ENCODE measurements around the gene TMEM131. TPM values are rescaled to one million over a fixed set of nuclear protein-coding genes. Genes with fewer than 3 reads are reported as not detected.
"Not testable (repeated sequence)": the region's sequence is repeated elsewhere in the genome, so short reads cannot be mapped to it uniquely, and the experiment has no call there.

The TMEM131 gene
- total RNA-seq, 2 donors from 2014 or later = 29.0 to 31.7 TPM

- Mint-ChIP-seq H3K9me3 (no peaks in the 10 kb centered on the region), H3K36me3 (peaks cover 27 to 74% of the 10 kb centered on the region in 2 donors), H3K27ac (peak overlapping the region; percentile 87 to 98)
- DNase-seq (ENCODE audit: low spot score in 2 of 2) (no peak), ATAC-seq (no peak)
Measured at GRCh38 chr2:97719362-97720155, 276.2 kb downstream of the TMEM131 start.

DNA sequence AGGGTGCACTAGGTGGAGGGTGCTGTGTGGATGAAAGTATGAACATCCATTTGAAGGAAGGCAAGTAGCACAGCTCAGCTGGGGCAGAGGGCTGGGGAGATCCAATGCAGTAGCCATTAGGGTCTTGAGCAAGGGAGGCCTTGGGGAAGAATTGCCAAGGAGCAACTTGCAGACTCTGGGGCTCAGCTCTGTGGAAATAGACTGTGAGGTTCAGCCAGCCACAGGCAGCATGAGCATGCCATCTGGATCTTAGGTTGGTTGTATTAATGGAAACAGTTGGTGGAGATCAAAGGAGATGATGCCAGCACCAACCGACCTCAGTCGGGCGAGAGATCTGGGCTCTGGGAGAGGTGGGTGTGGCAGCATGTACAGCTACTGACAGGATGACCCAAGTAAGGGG is 276.8 kb downstream of the TMEM131 start:
- no peak for DNase-seq (ENCODE audit: low spot score in 2 of 2)
- Mint-ChIP-seq H3K36me3 (peaks cover 30 to 74% of the 10 kb centered on the region in 2 donors), H3K27ac (peak overlapping the region; percentile 87 to 98), H3K9me3 (no peaks in the 10 kb centered on the region)
- ATAC-seq = peak; percentile 12 to 17

- ATAC-seq (peak; percentile 65), DNase-seq (ENCODE audit: low spot score in 2 of 2) (peak; percentile 58 to 70)
- Mint-ChIP-seq H3K9me3 (no peaks in the 10 kb centered on the region), H3K27ac (peak overlapping the region; percentile 97 to 98), H3K36me3 (peaks cover 37 to 80% of the 10 kb centered on the region in 2 donors)
Measured at GRCh38 chr2:97718051-97718882, 277.5 kb downstream of the TMEM131 start.

DNA sequence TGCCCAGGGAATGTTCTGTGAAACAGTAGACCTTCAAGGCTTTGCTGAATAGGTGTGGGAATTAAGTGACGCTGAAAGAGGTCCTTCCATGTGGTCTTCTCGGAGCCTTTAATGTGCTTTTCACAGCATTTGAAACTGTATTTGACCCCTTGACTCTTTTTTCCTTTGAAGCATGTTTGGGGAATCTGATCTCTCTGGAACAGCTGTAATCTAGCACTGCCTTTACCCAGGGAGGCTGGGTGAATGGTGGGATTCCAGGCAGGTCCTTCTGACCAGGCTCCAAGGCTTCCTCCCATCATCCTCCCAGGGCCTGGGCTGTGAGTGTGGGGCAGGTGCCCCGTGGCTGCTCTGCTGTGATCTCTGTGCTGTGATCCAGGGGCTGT is 278.1 kb downstream of the TMEM131 start:
- Mint-ChIP-seq H3K27ac (peak overlapping the region; percentile 97 to 98), H3K9me3 (no peaks in the 10 kb centered on the region), H3K36me3 (peaks cover 34 to 78% of the 10 kb centered on the region in 2 donors)
- no peak for DNase-seq (ENCODE audit: low spot score in 2 of 2)
- ATAC-seq = no peak

DNA sequence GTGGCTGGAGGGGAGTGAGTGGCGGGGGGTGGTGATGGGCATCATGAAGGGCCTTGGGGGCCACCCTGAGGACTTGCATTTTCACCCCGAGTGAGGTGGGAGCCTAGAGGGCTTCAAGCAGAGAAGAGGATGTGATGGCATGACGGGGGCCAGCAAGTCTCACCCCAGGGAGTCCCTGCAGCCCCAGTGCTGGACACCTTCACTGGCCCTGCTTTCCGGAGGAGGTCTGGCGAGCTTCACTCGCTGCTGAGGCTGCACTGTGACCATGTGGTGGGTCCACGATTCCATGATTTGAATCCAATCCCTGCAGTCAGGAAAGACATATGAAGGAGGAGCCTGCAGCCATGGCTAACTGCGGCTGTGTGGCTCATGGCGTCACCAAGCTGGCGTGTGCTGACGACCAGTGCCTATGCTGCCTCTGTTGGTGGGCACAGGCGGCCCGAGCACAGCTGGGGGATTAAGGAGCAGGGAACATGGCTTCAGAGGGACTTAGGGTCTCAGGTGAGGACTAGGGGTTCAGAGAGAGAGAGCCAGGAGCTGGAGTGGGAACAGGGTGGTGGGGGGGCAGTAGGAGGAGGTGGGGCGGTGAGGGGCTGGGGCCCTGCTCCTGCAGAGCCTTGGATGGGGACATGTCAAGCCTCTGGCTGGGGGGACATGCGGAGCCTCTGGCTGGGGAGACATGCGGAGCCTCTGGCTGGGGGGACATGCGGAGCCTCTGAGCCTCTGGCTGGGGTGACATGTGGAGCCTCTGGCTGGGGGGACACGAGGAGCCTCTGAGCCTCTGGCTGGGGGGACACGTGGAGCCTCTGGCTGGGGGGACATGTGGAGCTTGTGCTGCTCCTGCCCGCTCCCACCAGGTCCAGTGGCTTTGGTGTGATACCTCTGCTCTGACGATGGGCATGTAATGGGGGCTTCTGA is 278.8 kb downstream of the TMEM131 start:
- ATAC-seq (no peak), DNase-seq (ENCODE audit: low spot score in 2 of 2) (peak in 1 of 2 donors; percentile 49)
- Mint-ChIP-seq H3K27ac (peak overlapping the region; percentile 97 to 98), H3K9me3 (no peaks in the 10 kb centered on the region), H3K36me3 (peaks cover 31 to 73% of the 10 kb centered on the region in 2 donors)

DNA sequence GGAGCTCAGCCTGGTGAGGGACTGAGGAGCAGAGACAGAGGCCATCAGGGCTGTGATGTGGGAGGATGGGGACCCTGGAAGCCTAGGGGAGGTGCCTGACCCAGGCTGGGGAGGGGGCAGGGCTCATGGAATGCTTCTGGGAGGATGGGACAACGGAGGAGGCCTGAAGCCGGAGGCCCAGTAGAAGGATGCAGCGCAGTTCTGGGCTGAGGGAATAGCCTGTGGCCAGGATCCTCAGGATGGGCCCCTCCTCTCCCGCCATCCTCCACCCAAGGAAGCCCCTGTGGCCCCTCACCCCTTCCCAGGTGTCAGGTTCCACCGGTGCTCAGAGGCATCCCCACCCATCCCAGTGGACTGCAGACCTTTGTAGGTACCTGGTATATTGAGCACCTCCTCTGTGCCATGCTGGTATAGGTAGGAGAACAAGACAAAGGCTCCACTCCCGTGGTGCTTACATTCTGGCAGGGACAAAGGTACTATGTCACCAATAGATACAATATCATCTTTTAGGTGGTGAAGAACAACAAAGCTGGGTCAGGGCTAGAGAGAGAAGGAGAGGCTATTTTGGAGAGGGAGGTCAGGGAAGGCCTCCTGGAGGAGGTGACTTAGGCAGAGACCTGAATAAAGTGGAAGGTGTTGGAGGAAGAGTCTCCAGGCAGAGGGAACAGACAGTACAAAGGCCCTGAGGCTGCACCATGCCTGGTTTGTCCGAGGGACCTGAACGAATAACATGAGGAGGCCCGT is 279.6 kb downstream of the TMEM131 start:
- peaks cover 31 to 71% of the 10 kb centered on the region in 2 donors for H3K36me3 Mint-ChIP-seq
- no peak for DNase-seq (ENCODE audit: low spot score in 2 of 2)
- no peak for ATAC-seq
- H3K27ac Mint-ChIP-seq = peak overlapping the region; percentile 98 to 99
- no peaks in the 10 kb centered on the region for H3K9me3 Mint-ChIP-seq

DNA sequence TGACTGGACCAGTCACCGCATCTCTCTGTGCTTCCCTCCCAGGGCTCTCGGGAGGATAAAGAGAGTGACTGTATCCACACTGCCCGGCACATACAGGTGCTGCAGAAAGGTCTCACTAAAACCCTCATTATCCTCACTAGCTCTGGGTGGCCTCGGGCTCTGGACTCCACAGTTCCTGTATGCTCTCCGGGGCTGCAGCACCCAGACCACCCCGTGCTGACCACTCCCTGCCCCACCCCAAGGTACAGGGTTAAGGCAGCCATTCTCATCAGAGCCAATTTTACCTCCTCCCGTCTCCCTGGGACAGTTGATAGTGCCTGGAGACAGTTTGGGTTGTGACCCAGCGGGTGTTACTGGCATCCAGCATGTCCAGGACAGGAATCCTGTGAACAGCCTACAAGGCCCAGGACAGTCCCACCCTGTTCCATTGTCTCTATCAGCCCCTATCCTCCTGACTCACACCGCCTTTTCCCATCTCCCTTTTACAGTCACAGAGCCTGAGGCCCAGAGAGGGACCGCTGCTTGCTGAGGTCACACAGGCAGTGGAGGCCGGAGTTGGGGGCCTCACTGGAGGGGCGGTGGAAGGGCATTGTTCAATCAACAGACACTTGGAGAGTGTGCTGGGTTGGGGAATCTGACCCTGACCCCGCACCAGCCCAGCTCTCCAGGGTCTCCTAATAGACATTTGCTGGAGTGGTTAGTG is 280.6 kb downstream of the TMEM131 start:
- no peaks in the 10 kb centered on the region for H3K9me3 Mint-ChIP-seq
- peaks cover 31 to 65% of the 10 kb centered on the region in 2 donors for H3K36me3 Mint-ChIP-seq
- peak overlapping the region; percentile 98 to 99 for H3K27ac Mint-ChIP-seq
- peak in 1 of 2 donors; percentile 50 for ATAC-seq
- DNase-seq (ENCODE audit: low spot score in 2 of 2) = no peak

GRCh38 chr2:97714084-97714949 is 281.4 kb downstream of the TMEM131 start:
- Mint-ChIP-seq H3K27ac (peak overlapping the region; percentile 98 to 99), H3K9me3 (no peaks in the 10 kb centered on the region), H3K36me3 (peaks cover 31 to 62% of the 10 kb centered on the region in 2 donors)
- ATAC-seq (peak; percentile 34 to 37), DNase-seq (ENCODE audit: low spot score in 2 of 2) (no peak)

- Mint-ChIP-seq H3K9me3 (no peaks in the 10 kb centered on the region), H3K36me3 (peaks cover 31 to 54% of the 10 kb centered on the region in 2 donors), H3K27ac (peak within 1 kb of the TSS; percentile 98 to 99)
- ATAC-seq = peak; percentile 51 to 72
- DNase-seq (ENCODE audit: low spot score in 2 of 2) = peak; percentile 62 to 73
Measured at GRCh38 chr2:97713296-97714083, 282.3 kb downstream of the TMEM131 start, which contains the start of gene ZAP70. Gene ZAP70, plus strand, starts transcription at chr2:97713576. Its CDS starts 10,461 bp downstream, at chr2:97724037.

DNA sequence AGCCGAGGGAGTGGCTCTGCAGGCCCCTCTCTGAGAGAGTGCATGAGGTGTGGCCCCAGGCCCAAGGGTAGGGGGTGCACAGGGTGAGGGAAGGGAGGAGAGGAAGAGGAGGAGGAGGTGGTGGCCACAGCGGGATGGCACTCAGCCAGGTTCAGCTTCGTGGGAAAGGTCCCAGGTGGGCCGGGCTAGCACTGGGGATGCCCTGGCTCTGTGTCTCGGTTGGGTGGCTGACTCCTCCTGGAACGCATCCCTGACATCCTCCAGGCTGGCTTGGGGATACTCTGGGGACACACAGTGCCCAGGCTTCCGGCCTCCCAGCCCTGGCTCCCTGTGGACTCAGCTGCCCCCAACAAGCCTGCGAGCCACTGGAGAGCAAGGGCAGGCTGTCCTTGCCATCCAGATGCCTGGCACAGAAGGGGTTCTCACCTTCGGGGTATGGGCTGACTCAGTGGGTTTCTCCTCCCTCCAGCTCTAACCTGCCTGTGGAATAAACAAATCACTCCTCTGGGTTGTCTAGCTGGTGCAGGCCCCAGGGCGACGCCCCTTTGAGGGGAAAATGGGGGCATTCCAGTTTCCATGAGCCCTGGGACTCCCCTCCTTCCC is 283.0 kb downstream of the TMEM131 start:
- peaks cover 31 to 49% of the 10 kb centered on the region in 2 donors for H3K36me3 Mint-ChIP-seq
- no peaks in the 10 kb centered on the region for H3K9me3 Mint-ChIP-seq
- ATAC-seq (peak; percentile 46 to 50), DNase-seq (ENCODE audit: low spot score in 2 of 2) (peak in 1 of 2 donors; percentile 75)
- peak overlapping the region; percentile 98 to 99 for H3K27ac Mint-ChIP-seq

DNA sequence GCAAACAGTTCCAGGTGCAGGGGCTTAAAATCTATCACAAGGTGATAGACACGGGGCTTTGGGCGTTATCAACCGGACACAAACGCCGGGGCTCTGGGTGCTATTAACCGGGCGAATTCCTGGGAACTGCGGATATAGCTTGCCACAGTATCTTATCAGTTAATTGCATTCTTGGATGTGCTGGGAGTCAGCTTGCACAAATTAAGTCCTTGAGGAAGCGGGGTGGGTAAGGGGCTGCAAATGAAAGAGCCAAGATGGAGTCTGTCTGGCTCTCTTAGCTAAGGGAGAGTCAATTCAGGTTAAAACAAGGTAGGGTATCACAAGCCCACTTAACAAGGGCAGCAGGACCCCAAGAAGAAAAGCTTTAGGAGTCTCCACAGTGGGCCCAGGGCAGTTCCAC is 283.6 kb downstream of the TMEM131 start:
- DNase-seq (ENCODE audit: low spot score in 2 of 2); H3K9me3 Mint-ChIP-seq; ATAC-seq: not testable (repeated sequence)
- H3K36me3 Mint-ChIP-seq = peaks cover 31 to 45% of the 10 kb centered on the region in 2 donors
- H3K27ac Mint-ChIP-seq = peak overlapping the region; percentile 92 to 98

DNA sequence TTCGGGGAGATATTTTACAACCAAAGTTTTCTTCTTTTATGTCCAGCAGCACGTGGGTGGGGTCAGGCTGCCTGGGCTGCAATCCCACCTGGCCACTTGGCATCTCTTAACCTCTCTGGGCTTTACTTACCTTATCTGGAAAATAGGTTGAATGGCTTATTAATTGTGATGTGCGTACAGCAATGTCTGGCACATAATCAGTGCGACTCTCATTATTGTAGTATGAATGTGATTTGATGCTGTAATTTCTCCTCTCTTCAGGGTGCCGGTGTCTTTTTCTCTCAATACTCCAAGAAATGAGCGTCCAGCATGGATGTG is 284.4 kb downstream of the TMEM131 start:
- peak overlapping the region in 1 of 2 donors; percentile 98 for H3K27ac Mint-ChIP-seq
- H3K9me3 Mint-ChIP-seq = no peaks in the 10 kb centered on the region
- ATAC-seq (no peak), DNase-seq (ENCODE audit: low spot score in 2 of 2) (no peak)
- H3K36me3 Mint-ChIP-seq = peaks cover 25 to 37% of the 10 kb centered on the region in 2 donors

DNA sequence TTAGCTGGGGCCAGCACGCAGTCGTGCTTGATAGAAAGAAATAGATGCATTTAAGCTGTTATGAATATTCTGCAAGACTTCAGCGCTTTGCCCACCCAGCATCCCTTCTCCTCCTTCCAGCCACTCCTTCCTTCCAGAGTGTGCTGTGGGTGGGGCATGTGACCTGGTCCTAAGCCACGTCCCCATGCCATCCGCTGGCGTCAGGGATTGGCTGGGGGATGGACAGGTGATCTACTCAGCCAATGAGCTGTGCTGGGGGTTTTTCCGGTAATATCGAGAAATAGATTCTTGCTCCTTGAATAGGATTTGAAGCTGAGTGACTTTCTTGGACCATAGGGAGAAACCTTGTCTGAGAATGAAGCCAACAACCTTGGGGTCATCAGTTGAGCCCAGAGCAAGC is 287.1 kb downstream of the TMEM131 start:
- ATAC-seq (no peak), DNase-seq (ENCODE audit: low spot score in 2 of 2) (no peak)
- peaks cover 4 to 11% of the 10 kb centered on the region in 2 donors for H3K36me3 Mint-ChIP-seq
- no peak overlapping the region for H3K27ac Mint-ChIP-seq
- H3K9me3 Mint-ChIP-seq = no peaks in the 10 kb centered on the region
